HG02973 (cell line): Measurements from ENCODE around the gene HPS3.
"Not testable (repeated sequence)": the region's sequence is repeated elsewhere in the genome, so short reads cannot be mapped to it uniquely, and the experiment has no call there.

Experiments
- ATAC-seq: cut with Tn5 transposase; IDR thresholded peaks from one replicate; pipeline ENCODE4 v1.9.1; 2021; ENCODE audit warnings: moderate library complexity; ENCODE audit not compliant: unreplicated experiment

The HPS3 gene, protein sequence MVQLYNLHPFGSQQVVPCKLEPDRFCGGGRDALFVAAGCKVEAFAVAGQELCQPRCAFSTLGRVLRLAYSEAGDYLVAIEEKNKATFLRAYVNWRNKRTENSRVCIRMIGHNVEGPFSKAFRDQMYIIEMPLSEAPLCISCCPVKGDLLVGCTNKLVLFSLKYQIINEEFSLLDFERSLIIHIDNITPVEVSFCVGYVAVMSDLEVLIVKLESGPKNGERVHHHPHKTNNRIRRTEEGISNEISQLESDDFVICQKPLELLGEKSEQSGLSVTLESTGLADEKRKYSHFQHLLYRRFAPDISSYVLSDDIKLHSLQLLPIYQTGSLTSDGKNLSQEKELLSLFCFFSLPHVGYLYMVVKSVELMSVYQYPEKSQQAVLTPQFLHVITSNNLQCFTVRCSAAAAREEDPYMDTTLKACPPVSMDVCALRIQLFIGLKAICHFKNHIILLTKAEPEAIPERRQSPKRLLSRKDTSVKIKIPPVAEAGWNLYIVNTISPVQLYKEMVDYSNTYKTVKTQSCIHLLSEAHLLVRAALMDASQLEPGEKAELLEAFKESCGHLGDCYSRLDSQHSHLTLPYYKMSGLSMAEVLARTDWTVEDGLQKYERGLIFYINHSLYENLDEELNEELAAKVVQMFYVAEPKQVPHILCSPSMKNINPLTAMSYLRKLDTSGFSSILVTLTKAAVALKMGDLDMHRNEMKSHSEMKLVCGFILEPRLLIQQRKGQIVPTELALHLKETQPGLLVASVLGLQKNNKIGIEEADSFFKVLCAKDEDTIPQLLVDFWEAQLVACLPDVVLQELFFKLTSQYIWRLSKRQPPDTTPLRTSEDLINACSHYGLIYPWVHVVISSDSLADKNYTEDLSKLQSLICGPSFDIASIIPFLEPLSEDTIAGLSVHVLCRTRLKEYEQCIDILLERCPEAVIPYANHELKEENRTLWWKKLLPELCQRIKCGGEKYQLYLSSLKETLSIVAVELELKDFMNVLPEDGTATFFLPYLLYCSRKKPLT

DNA sequence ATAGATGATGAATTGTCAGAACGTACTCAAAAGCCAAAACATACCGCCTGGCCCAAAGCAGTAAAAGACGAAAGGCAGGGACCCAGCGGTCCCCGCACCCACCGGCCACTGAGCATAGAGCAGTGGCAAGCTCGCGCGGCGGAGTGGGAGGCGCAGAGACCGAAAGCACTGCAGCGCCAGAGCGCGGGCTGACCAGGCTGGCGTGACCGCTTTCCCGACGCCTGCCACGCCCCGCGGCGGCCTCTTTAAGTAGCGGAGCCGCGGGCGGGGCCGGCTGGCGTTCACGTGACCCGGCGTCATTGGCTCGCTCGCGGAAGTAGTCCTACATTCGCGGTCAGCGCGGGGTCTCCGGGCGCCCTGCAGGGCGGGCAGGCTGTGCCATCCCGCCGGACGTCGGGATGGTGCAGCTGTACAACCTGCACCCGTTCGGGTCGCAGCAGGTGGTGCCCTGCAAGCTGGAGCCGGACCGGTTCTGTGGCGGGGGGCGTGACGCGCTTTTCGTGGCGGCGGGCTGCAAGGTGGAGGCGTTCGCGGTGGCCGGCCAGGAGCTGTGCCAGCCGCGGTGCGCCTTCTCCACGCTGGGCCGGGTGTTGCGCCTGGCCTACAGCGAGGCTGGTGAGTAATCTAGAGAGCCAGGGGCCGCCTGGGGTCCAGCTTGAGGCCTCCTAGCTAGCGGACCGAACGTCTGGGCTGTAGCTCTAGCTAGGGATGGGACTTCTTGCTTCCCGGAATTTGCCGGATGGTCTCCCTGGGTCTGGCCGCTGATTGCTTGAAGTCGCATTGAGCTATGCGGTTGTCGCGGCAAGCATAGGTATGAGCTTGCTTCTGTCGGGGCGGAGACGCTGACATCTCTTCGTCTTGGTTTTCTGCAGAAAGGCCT, at the start of gene HPS3:
TSS of gene HPS3 (plus strand) at position 313 of the 880 bp plus-strand sequence. CDS start at position 399, 86 bp downstream.
- ATAC-seq = peak; percentile 96

DNA sequence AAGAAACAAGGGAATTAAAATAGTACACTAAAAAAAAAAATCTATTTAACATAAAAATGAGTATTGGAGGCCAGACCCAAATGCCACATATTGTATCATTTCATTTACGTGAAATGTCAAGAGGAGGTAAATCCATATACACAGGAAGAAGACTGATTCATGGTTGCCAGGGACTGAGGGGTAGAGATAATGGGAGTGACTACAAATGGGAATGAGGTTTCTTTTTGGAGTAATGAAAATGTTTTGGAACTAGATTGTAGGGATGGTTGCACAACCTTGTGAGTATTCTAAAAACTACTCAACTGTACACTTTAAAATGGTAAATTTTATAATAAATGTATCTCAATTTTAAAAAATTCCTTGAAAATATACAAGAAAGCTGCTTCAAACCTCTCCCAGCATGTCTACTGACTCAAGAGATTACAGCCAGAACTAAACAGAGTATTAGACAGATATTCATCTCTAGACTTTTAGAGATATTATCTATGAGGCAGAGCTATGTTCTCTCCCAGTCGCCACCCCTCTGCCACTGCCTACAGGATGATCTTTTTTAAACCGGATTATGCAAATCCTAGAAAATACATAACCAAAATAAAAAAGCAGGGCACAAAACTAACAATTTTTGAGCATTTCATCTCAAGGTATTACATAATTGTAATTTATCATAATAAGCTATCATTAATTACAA, 49.3 kb upstream of the HPS3 start:
- ATAC-seq = no peak

DNA sequence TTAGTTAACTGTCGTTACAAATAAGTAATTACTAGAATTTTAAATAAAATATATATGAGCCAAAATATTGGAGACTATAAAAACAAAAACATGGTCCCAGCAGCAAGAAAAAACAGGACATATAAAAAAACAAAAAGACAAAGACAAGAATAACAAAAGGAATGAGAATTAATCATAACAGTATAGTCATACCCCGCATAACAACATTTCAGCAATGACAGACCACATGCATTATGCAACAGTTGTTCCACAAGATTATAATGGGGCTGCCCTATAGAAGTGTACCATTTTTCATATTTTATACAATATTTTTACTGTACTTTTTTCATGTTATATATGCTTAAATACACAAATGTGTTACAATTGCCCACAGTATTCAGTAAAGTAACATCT, 48.7 kb upstream of the HPS3 start:
- ATAC-seq = no peak

DNA sequence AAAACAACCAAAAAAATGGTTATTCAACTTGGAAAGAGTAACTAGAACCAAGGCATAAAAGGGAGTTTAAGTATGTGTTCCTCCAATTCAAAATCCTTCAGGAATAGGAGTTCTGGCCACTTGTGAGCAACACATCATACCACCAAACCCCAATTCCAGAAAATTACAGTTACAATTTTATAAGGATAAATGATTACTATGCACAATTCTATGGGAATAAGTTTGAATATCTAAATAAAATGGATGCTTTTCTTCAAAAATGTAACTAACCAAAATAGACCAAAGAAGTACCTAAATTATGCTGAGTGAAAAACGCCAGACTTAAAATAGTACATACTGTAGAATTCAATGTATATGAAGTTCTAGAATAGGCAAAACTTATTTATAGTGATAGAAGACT, 47.7 kb upstream of the HPS3 start:
- ATAC-seq = no peak

DNA sequence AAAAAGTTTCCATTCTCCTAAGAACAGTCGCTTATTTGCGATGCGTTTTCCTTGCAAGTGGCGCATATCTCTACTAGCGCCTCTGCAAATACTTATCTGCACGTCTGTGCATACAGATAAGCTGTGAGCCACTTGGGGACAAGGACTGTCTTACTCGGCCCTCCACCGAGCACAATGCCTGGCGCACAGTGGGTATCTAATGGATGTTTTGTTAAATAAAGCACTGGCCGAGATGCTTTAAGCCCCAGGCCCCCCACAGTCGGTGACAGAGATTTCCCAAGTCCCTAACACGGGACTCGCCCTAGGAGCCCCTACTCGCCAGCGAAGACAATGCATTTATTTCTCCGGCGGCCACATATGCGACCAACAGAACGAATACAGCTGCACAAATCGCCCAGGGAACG, 43.6 kb upstream of the HPS3 start:
- peak; percentile 39 for ATAC-seq

DNA sequence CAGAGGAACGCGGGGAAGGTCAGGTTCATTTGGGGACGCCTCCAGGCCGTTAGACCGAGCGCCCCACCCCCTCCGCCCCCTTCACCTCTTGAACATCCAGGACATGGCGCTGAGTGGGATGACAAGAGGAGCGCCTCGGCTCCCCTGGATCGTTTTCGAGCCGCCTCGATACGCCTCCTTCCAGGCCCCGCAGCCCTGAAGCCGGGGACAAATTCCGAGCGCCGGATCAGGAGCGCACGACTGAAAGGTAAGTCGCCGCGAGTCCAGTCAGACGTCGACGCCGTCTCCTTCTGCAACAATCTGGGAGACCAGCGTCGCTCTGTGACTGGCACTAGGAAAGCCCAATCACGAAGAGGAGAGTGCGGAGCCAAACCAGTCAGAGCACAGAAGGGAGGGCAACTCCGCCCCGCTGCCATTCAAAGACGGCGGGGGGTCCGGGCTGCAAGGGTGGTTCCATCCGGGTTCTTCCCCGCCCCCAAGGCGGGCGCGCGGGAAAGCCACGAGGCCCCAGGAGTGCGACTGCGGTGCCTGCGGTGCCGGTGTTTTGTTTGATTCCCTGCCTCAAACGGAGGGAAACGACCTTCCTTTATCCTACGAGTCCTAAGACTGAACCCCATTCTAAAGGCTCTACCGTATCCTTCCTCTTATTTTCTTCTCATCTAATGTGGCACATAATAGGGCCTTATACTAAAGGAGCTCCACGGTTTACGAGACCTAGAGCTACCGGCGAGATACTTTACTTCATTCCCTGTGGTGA, 43.0 kb upstream of the HPS3 start, which contains the start of gene HLTF:
TSS of gene HLTF (minus strand) at position 302 of the 757 bp plus-strand sequence. CDS start at position 105, 197 bp downstream.
- peak; percentile 97 for ATAC-seq

DNA sequence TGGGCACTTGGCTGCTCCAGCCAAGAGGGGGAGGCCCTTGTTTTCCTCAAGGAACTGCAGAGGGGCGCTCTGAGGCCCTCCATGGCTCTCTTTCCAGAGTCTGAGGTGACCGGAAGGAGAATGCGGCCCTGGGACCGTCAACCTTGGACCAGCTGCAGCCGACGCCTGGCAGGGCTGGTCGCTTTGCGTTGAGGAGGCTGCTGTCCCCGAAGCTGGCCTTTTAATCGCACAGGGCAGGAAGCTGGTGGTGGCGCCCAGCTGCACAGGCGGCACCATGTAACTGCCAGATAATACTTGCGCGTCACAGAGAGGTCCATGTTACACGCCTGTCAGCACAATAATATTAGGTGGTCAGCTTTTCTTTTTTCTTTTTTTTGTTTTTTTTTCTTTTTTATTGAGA, 42.2 kb upstream of the HPS3 start:
- ATAC-seq = no peak

DNA sequence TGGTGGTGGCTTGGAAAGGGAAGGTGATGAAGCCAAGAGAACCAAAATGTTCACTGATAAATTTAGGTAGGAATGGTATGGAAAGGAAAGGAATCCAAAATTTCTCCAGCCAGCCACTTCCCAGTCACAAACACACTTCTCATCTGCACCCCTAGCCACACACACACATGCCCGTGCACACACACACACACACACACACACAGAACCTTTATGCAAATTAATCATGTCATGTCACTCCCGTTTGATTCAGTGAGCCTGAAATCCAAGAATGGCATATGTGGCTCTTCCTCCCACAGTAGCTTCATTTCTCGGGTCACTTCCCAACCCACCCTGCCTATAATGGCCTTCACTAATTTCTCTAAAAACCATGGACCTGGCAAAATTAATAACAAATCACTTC, 40.0 kb upstream of the HPS3 start:
- no peak for ATAC-seq

DNA sequence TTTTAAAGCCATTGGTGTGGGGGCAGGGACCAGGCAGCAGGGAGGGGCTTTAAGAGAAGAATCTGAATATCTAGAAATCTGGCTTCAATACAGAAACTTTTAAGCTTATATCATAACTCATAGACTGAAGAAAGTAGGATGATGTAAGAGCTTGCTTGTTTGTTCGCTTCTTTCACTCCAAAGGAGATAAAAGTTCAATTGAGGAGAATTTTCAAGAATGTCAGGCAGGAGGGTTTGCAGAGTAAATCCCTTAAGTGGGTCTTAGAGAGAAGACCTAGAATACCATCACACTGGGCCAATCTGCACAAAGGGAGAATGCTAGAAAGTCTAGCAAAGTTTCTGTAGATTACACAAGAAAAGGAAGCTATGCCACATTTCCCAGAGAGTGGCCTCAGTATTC, 39.0 kb upstream of the HPS3 start:
- no peak for ATAC-seq

DNA sequence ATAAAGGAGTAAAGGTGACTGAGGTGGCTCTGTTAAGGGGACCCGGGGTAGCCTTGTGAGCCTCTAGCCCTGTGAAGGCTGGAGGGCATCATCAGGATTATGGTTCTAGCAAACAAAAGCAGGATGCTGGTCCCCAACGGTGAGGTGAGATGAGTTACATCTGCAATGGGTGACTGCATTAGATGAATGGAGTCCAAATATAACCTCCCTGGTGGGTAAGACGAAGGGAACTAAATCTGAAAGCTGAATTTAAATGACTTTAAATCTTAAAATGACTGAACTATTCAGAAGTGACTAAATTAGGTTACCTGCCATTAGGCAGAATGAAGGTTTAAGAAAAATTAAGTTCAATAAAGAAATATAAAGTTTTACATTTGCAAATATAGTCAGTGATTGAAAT, 38.5 kb upstream of the HPS3 start:
- no peak for ATAC-seq

DNA sequence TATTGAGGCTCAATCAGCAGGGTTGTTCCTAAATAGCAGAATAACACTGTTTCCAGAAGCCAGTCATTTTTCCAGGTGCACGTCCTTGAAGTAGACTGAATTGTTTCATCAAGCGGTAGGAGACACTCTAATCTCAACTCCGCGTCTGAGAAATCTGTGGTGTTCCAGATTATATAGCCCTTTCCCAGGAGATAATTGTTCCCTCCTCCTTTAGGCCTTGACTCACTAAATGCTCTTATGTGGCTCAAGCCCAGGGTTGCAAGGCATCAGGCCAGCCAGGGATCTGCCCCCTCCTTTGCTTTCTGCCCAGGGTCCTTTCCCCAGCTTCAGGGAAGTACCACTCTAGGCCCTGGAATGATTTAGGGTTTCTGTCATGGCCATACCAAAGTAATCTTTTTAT, 37.5 kb upstream of the HPS3 start:
- no peak for ATAC-seq

DNA sequence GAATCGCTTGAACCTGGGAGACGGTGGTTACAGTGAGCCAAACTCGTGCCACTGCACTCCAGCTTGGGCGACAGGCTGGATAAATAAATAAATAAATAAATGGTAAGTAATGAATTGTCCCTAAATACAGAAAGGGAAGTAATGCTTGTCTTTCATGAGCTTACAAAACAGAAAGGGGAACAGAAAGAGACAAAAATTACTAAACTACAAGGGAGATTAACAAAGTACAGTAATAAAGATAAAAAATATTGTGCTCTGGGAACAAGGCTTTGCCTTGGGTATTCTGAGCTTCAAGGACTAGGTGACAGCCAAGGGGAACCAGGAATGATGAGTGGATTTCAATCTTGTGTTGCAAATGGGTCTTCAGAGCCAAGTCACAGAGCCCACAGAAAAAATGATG, 34.0 kb upstream of the HPS3 start:
- peak; percentile 98 for ATAC-seq

DNA sequence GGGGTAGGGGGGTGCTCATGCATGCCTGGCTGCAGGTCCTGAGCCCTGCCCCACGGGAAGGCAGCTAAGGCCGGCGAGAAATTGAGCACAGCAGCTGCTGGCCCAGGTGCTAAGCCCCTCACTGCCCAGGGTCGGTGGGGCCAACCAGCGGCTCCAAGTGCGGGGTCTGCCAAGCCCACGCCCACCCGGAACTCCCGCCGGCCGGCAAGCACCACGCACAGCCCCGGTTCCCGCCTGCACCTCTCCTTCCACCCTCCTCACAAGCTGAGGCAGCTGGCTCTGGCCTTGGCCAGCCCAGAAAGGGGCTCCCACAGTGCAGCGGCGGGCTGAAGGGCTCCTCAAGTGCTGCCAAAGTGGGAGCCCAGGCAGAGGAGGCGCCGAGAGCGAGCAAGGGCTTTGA, 31.5 kb upstream of the HPS3 start:
- not testable (repeated sequence) for ATAC-seq

DNA sequence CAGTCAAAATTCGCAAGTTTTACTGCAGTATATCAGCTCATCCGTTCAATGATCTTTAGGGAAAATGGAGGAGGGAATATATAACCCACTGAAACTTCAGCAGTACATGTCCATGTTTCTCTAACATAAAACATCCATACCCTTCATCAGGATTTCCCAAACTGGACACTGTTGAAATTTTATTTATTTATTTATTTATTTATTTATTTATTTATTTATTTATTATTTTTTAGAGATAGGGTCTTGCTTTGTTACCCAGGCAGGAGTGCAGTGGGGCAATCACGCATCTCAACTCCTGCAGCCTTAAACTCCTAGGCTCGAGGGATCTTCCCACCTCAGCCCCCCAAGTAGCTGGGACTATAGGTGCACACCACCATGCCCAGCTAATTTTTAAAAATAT, 28.3 kb upstream of the HPS3 start:
- no peak for ATAC-seq

DNA sequence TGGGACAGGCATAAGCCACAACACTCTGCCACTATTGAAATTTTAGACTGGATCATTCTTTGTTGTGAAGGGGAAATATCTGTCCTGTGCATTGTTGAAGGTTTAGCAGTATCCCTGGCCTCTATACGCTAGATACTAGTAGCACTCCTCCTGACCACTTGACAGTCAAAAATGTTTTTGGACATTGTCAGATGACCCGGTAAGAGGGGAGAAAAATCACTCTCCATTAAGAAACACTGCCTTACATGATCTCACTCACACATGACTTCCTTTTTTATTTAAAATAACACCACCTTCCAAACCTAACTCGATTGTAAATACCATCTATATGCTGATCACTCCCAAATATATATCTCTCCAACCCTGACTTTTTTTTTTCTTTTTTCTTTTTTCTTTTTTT, 27.8 kb upstream of the HPS3 start:
- ATAC-seq = no peak

DNA sequence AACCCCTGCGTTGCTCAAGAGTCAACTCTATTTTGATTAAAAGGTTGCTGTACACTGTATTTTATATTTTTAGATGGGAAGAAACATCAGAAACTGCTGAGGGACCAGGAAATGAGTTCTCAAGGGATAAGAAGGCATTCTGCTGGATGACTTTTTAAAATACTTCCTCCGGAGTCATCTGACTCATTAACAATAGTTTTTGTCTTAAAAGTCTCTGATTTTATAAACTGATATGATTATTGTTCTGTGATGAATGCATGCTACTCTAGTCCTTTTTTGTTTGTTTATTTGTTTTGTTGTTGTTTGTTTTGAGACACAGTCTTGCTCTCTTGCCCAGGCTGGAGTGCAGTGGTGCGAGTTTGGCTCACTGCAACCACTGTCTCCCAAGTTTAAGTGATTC, 25.0 kb upstream of the HPS3 start:
- no peak for ATAC-seq

DNA sequence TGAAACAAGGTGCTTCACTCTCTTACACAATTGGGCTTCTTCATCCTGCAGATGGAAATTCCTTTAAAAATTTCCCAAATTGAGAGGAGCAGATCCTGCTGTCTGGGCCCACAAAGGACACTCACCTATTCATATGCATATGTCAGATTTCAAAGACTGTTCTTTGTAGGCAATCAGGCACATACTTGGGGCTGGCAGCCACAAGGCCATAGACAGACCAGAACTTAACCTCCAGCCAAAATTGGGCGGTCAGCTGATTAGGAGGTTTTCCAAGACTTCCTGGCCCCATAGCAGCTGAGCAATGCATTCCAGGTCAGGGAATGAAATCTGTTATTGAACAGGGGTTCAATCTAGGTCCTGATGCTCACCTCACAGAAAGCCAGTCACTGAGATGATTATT, 15.0 kb upstream of the HPS3 start:
- no peak for ATAC-seq

DNA sequence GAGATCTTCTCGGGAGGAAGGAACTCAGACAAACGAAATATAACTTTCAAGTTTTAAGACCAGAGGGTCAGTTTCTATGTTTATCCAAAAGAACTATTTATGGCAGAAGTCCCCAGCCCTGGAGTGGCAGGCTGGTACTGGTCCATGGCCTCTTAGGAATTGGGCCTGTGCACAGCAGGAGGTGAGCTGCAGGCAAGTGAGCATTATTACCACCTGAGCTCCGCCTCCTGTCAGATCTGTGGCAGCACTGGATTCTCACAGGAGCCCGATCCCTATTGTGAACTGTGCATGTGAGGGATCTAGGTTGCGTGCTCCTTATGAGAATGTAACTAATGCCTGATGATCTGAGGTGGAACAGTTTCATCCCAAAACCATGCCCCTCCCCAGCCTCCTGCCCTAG, 14.3 kb upstream of the HPS3 start:
- no peak for ATAC-seq

DNA sequence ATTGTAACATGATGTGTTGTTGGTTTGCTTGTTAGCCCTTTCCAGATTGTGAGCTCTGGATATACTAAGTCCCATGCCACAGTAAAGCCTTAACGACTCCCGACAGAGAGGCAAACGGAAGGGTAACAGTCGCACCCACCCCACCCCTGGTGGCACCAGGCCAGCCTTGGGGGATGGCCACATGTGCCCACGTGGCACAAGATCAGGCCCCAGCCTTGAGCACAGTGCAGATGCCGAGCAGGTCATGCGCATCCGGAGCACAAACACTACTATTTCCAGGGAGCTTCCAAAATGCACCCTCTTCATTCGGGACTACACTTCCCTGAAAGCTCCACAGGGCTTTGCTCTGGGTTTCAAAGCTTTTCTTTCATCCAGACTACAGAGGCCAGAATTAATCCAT, 10.7 kb upstream of the HPS3 start:
- ATAC-seq = no peak
